ENCODE data around the gene ATG16L1. TPM values are rescaled to one million over a fixed set of nuclear protein-coding genes. Genes with fewer than 3 reads are reported as not detected.

ATG16L1 gene
- total RNA-seq (2022; extraction: Qiagen RNA extraction) = 39.5 to 44.8 TPM (median 41.1 TPM) in 5 replicates

DNA sequence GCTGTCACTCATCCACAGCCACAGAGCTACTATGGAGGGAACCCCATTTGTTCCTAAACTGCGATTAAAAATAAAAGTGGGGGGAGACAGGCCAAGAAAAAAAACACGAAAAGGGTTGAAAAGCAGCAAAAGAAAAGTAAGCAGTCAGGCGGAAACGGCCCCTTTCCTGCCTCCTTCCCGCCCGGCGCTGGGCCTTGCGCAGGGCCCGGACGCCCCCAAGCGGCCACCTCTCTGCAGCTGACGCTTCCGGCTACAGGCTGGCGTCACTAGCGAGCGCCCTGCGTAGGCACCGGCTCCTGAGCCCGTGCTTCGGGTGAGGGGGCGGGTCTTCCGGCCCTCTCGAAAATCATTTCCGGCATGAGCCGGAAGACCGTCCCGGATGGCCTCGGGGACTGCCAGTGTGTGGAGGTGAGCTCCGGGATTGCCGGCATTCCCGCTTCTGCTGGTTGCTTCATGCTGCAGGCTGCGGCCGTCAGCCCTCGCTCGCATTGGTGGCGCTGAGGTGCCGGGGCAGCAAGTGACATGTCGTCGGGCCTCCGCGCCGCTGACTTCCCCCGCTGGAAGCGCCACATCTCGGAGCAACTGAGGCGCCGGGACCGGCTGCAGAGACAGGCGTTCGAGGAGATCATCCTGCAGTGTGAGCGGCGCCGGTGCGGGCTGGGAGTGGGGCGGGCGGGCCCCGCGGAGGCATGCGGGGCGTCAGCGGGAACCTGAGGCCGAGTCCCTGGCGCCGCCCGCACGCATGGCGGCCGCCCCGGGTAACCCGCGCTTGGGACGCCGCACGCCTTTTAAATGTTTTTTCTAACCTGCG is at the start of gene ATG16L1:
TSS of gene ATG16L1 (plus strand) at position 368 of the 811 bp plus-strand sequence. CDS start at position 523, 155 bp downstream.

GRCh38 chr2:233307565-233307964 is 56.1 kb downstream of the ATG16L1 start, which contains the start of gene SAG:
TSS of gene SAG (plus strand) at chr2:233307816. CDS start at chr2:233309190, 1,374 bp downstream.

Other genes starting within 250 kb of the ATG16L1 start
- 14.7 to 20.3 TPM (median 16.9 TPM) in 5 replicates for gene NGEF, start 238.4 kb upstream of the ATG16L1 start, total RNA-seq (2022; extraction: Qiagen RNA extraction)
- not detected in 5 replicates for gene NEU2, start 219.0 kb upstream of the ATG16L1 start, total RNA-seq (2022; extraction: Qiagen RNA extraction)
- gene INPP5D, start 191.3 kb upstream of the ATG16L1 start, total RNA-seq (2022; extraction: Qiagen RNA extraction) = 0.29 to 0.71 TPM (median 0.45 TPM) in 5 replicates
- gene SAG, start 56.1 kb downstream of the ATG16L1 start, total RNA-seq (2022; extraction: Qiagen RNA extraction) = not detected in 5 replicates
- gene DGKD, start 102.8 kb downstream of the ATG16L1 start, total RNA-seq (2022; extraction: Qiagen RNA extraction) = 65.6 to 103 TPM (median 85.8 TPM) in 5 replicates